K562 (cell line): Measurements from ENCODE around the gene CERS1. TPM values are rescaled to one million over a fixed set of nuclear protein-coding genes. Genes with fewer than 3 reads are reported as not detected.

ENCODE experiments used
- ATAC-seq: fragments of 200-7000 bp; cut with Tn5 transposase; 3 replicates; pipeline ENCODE4 v1.9.1; 2020; ENCODE audit warnings: moderate library complexity
- BruUV-seq: library from RNA; stranded (reverse); fragments of 400-500 nt; replicated peaks from 2 replicates; lab custom pipeline; 2021; lab: Mats Ljungman, UMichigan
- CTCF ChIA-PET: fragments of 300-600 bp; formaldehyde crosslinking; extraction: SDS; loops from one replicate; lab custom pipeline; 2021; ENCODE audit warnings: low intra/inter-chr PET ratio; lab: Yijun Ruan, JAX
- POLR2A ChIA-PET: fragments of 300-600, 350-650 bp; sonication (Branson Sonifier 250); formaldehyde crosslinking; extraction: SDS; loops from one replicate; lab custom pipeline; 2021; ENCODE audit warnings: antibody characterized with exemption, inconsistent platforms; lab: Yijun Ruan, JAX
- DNase-seq, 4 experiments: peaks; one replicate each; pipeline versions ENCODE4 v3.0.0 to v3.0.0-alpha.2; 2011 to 2018; ENCODE audit warnings: low spot score in 3 of 4, mixed read lengths in 3 of 4; ENCODE audit errors: extremely low read depth in 1 of 4
- FAIRE-seq: peaks from 2 replicates; lab custom pipeline; 2011; peaks lifted over from hg19 to GRCh38; lab: Jason Lieb, UNC
- H2AFZ ChIP-seq: 2 replicates; pipeline ENCODE4 v1.6.0; 2011; ENCODE audit warnings: low read depth, low read length, control low read depth, inconsistent platforms
- H3K27ac ChIP-seq: fragments of 200-600 bp; 3 replicates; pipeline ENCODE4 v1.8.0; 2011; ENCODE audit warnings: low read depth, mild to moderate bottlenecking, control low read depth, inconsistent platforms, low read length, moderate library complexity, mixed read lengths; ENCODE audit errors: extremely low read depth
- H3K27me3 ChIP-seq, 2 experiments: fragments of 300-600 bp in 1 of 2; 2 replicates in 1 of 2; 3 replicates in 1 of 2; pipeline versions ENCODE4 v1.6.0 to v1.8.0; 2011; ENCODE audit warnings: inconsistent platforms in 2 of 2, low read length in 2 of 2, mild to moderate bottlenecking in 1 of 2, mixed read lengths in 1 of 2, moderate library complexity in 1 of 2; ENCODE audit not compliant: control insufficient read depth in 2 of 2, insufficient read depth in 2 of 2
- H3K36me3 ChIP-seq: fragments of 300-600 bp; 3 replicates; pipeline ENCODE4 v1.8.0; 2011; ENCODE audit warnings: mild to moderate bottlenecking, low read length, inconsistent platforms; ENCODE audit not compliant: control insufficient read depth, insufficient read depth
- H3K4me1 ChIP-seq, 2 experiments: fragments of 200-600 bp in 1 of 2; replicated peaks in 1 of 2; 2 replicates in 1 of 2; 3 replicates in 1 of 2; pipeline versions ENCODE4 v1.5.1 to v1.8.0; 2011; ENCODE audit warnings: inconsistent platforms in 2 of 2, low read length in 2 of 2, mild to moderate bottlenecking in 1 of 2, mixed read lengths in 1 of 2, moderate library complexity in 1 of 2; ENCODE audit not compliant: control insufficient read depth in 2 of 2, insufficient read depth in 2 of 2
- H3K4me2 ChIP-seq: 2 replicates; pipeline ENCODE4 v1.6.1; 2011; ENCODE audit warnings: low read length, control low read depth, inconsistent platforms, mixed read lengths; ENCODE audit not compliant: insufficient read depth
- H3K4me3 ChIP-seq: fragments of 200-600 bp; sonication (generic), shearing (Covaris generic); 2 replicates; pipeline ENCODE4 v1.5.1; 2016; ENCODE audit warnings: control low read depth, inconsistent platforms
- H3K79me2 ChIP-seq: fragments of 200-600 bp; 3 replicates; pipeline ENCODE4 v1.8.0; 2011; ENCODE audit warnings: low read length, inconsistent platforms; ENCODE audit not compliant: control insufficient read depth, insufficient read depth
- H3K9ac ChIP-seq, 2 experiments: 2 replicates each; pipeline versions ENCODE4 v1.6.0 to v1.6.1; 2011; ENCODE audit warnings: low read depth in 2 of 2, low read length in 2 of 2, control low read depth in 1 of 2, inconsistent platforms in 1 of 2, mild to moderate bottlenecking in 1 of 2, mixed read lengths in 1 of 2; ENCODE audit not compliant: insufficient read depth in 1 of 2
- H3K9me1 ChIP-seq: one replicate; pipeline ENCODE4 v1.6.0; 2011; ENCODE audit warnings: inconsistent platforms, mild to moderate bottlenecking, low read length, moderate library complexity; ENCODE audit not compliant: control insufficient read depth, insufficient read depth
- H3K9me3 ChIP-seq: replicated peaks from 2 replicates; pipeline ENCODE4 v1.5.1; 2011; ENCODE audit warnings: low read depth, low read length, inconsistent platforms; ENCODE audit not compliant: control insufficient read depth, insufficient read depth
- H4K20me1 ChIP-seq: replicated peaks from 2 replicates; pipeline ENCODE4 v1.6.1; 2011; ENCODE audit warnings: low read length, inconsistent platforms, mixed read lengths; ENCODE audit not compliant: control insufficient read depth, insufficient read depth
- COPS2 ChIP-seq: fragments of 450-650 bp; conservative IDR thresholded peaks from 2 replicates; pipeline ENCODE4 v1.6.1; 2016; ENCODE audit warnings: mild to moderate bottlenecking, moderate library complexity
- HDAC1 ChIP-seq, 2 experiments: fragments of 450-650 bp; IDR thresholded peaks; 2 replicates each; pipeline ENCODE4 v1.6.1; 2016 to 2017; ENCODE audit warnings: inconsistent platforms in 1 of 2, mild to moderate bottlenecking in 1 of 2, moderate library complexity in 1 of 2
- HDAC8 ChIP-seq: fragments of 450-650 bp; IDR thresholded peaks from 2 replicates; pipeline ENCODE4 v1.6.1; 2016; ENCODE audit warnings: mild to moderate bottlenecking, missing genetic modification characterization, moderate library complexity, missing compliant biosample characterization
- NUFIP1 ChIP-seq: fragments of 450-650 bp; IDR thresholded peaks from 2 replicates; pipeline ENCODE4 v1.6.1; 2018; ENCODE audit not compliant: partially characterized antibody
- RBFOX2 ChIP-seq: fragments of 200-400 bp; formaldehyde crosslinking; IDR thresholded peaks from 2 replicates; pipeline ENCODE4 v1.6.1; 2017; ENCODE audit warnings: low read depth, mild to moderate bottlenecking, low read length, moderate library complexity
- RFX7 ChIP-seq: fragments of 250-450 bp; sonication (Bioruptor Pico); IDR thresholded peaks from 2 replicates; pipeline ENCODE4 v1.5.1; 2021; ENCODE audit warnings: mild to moderate bottlenecking
- SAFB ChIP-seq: fragments of 200-400 bp; formaldehyde crosslinking; IDR thresholded peaks from 2 replicates; pipeline ENCODE4 v1.6.1; 2017; ENCODE audit warnings: low read depth, low read length, borderline replicate concordance
- ZNF639 ChIP-seq, 2 experiments: fragments of 200-800 bp in 1 of 2; sonication (Bioruptor generic) in 1 of 2; sonication (generic) in 1 of 2; formaldehyde crosslinking in 1 of 2; IDR thresholded peaks in 1 of 2; conservative IDR thresholded peaks in 1 of 2; 2 replicates each; pipeline versions ENCODE4 v1.5.0 to v1.6.1; 2016 to 2020; ENCODE audit warnings: missing compliant biosample characterization in 1 of 2, missing genetic modification characterization in 1 of 2, missing genetic modification reagents in 1 of 2
- WGBS: fragments of 100-300 bp; shearing (Covaris generic); methylation state at CpG from one replicate; pipeline ENCODE4 v1.1.6; 2016; ENCODE audit warnings: low coverage, mixed read lengths; ENCODE audit not compliant: insufficient coverage; ENCODE audit errors: missing lambda C conversion rate; 5-methylcytosine and 5-hydroxymethylcytosine counted together
- in situ Hi-C: fragments of 300-500 bp; cut with MboI; formaldehyde crosslinking; loops from 4 replicates; pipeline ENCODE4 v1.15.0; 2018; ENCODE audit warnings: inconsistent platforms, mixed read lengths
- intact Hi-C: fragments of 100-400 bp; cut with micrococcal nuclease; formaldehyde crosslinking; loops from 2 replicates; pipeline ENCODE4 v1.14.2; 2022
- polyA plus RNA-seq, 8 experiments: library from polyadenylated mRNA; depleted of rRNA in 4 of 8; stranded (reverse) in 5 of 8; unstranded in 3 of 8; fragments of >200 nt; fragmentation: Nextera tagmentation in 2 of 8; fragmentation: Illumina TruSeq in 1 of 8; extraction: Ambion mirVana in 2 of 8; extraction: Trizol in 1 of 8; gene quantifications; 2 replicates each; pipeline versions ENCODE4 v1.2.1 to v1.2.3, GENCODE V29; 2011 to 2014; ENCODE audit warnings: inconsistent platforms in 1 of 8, missing spikeins in 1 of 8
- total RNA-seq, 7 experiments: library from RNA; depleted of rRNA in 6 of 7; stranded (reverse); fragments of >200 nt in 6 of 7; fragmentation: Illumina TruSeq in 2 of 7; extraction: Trizol in 2 of 7; gene quantifications; 2 replicates each; pipeline versions ENCODE4 v1.2.1 to v1.2.3, GENCODE V29; 2011 to 2021; ENCODE audit warnings: low replicate concordance in 1 of 7

CERS1 gene
- total and polyA plus RNA-seq, 9 of the 15 experiments (the other 6 are each of a cell fraction or from before 2014, with no cell fraction given), result 0.33 to 1.5 (median 0.86) TPM; not detected in 2

GRCh38 chr19:18921593-18921992 is 25.6 kb upstream of the CERS1 start:
- no peaks in the 10 kb centered on the region for H3K9me1 ChIP-seq
- CTCF ChIA-PET, result no interaction called here
- 97% methylated on average over 12 of the region's 17 CpGs for WGBS
- H3K4me3 ChIP-seq, result no peak overlapping the region
- POLR2A ChIA-PET, result interaction anchor here (0.6 to 0.7 kb wide), 2 partner anchors 48 to 181 kb away, joined by 3 read pairs; no protein-coding TSS in a partner anchor
- no peak for TF ChIP-seq COPS2
- TF ChIP-seq ZNF639 (CRISPR knock-in tag; conservative IDR thresholded peaks at IDR 0.05 in 1 of 2, IDR thresholded peaks at IDR 0.05 in 1 of 2), result no peak
- no peak for TF ChIP-seq HDAC1 (IDR thresholded peaks at IDR 0.05)
- TF ChIP-seq HDAC8 (tag), result no peak
- peak; percentile 27; the same call in 1 of the 2 replicates for TF ChIP-seq RBFOX2
- TF ChIP-seq RFX7 (CRISPR knock-in tag), result no peak
- no peak for TF ChIP-seq NUFIP1
- TF ChIP-seq SAFB, result no peak
- TF ChIP-seq, all 486 proteins: peak for 1
- peak overlapping the region in 1 of 2 experiments; percentile 73; a peak in 1 of 4 replicates for H3K9ac ChIP-seq
- BruUV-seq, result no TSS peak
- H3K36me3 ChIP-seq, result peaks cover 58% of the 10 kb centered on the region; the same call in 2 of the 3 replicates
- intact Hi-C loops (no loop called here), in situ Hi-C loops (no loop called here)
- no peak overlapping the region for H3K27ac ChIP-seq
- H4K20me1 ChIP-seq, result peaks cover 4% of the 10 kb centered on the region; the same call in 1 of the 2 replicates
- H3K79me2 ChIP-seq, result peaks cover 46% of the 10 kb centered on the region
- ATAC-seq (no peak), FAIRE-seq (no peak), DNase-seq (no peak)
- H2AFZ ChIP-seq, result no peak overlapping the region
- peaks cover 8 to 23% of the 10 kb centered on the region in 2 experiments; a peak in 4 of 5 replicates for H3K4me1 ChIP-seq
- H3K4me2 ChIP-seq, result no peak overlapping the region
- H3K9me3 ChIP-seq, result no peaks in the 10 kb centered on the region
- no peaks in the 10 kb centered on the region for H3K27me3 ChIP-seq
